D721Med (cell line): ENCODE measurements around the gene VPS51.

Experiments used
- DNase-seq: peaks from one replicate; pipeline ENCODE4 v3.0.0; 2011; ENCODE audit warnings: low spot score; ENCODE audit not compliant: insufficient read length
- FAIRE-seq: peaks from 2 replicates; lab custom pipeline; 2011; peaks lifted over from hg19 to GRCh38; lab: Jason Lieb, UNC
- CTCF ChIP-seq: IDR thresholded peaks from 2 replicates; pipeline ENCODE4 v1.5.1; 2012; ENCODE audit warnings: mild to moderate bottlenecking, control low read depth; ENCODE audit not compliant: insufficient read depth; ENCODE audit errors: missing control alignments

Gene VPS51

GRCh38 chr11:65120831-65121230 lies 24.8 kb downstream of the VPS51 start:
- no peak for TF ChIP-seq CTCF
- no peak for FAIRE-seq
- DNase-seq = no peak

- FAIRE-seq (no peak), DNase-seq (no peak)
- TF ChIP-seq CTCF = no peak
Observed at GRCh38 chr11:65121447-65121864, 25.4 kb downstream of the VPS51 start.

DNA sequence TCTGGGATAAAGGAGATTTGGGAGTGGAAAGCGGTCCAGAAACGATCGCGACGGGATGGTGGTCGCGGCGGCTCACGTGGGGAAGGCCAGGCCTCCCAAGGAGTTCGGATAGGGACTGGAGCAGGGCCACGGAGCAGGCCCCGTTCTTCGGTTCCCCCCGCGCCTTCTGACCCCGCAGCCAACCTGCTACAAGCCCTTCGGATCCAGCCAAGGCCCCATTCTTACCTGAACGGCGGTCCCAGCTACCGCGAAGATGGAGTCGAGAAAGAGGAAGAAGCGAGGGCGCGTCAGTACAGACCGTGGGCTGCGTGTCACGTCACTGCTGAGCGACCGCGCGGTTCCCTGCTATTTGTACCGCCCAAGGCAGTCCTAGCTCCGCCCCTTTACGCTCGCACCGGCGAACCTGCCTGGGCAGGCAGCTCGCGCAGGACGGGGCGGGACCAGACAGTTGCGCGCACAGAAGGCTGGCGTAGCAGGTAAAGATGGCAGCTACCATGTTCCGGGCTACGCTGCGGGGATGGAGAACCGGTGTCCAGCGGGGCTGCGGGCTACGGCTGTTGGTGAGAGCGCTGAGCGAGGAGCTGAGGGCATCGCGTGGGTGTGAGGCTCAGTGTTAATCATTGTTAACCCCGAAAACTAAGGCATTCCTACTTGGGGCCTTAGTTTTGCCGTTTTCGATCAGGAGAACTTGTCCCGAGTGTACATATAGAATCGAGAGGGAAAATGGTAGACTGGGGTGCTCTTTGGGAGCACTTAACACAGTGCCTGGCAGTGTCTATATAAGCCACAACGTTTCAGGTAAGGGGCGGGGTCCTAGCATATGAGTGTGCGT lies 26.1 kb downstream of the VPS51 start, which contains the start of the genes FAU and MRPL49:
Gene FAU, minus strand, starts transcription at position 270 of the 832 bp plus-strand sequence. CDS start 321 bp downstream, outside the sequence.
Gene MRPL49, plus strand, starts transcription at position 457 of the 832 bp plus-strand sequence. Its CDS starts 26 bp downstream, at position 483.
- FAIRE-seq (no peak), DNase-seq (peak; percentile 89)
- no peak for TF ChIP-seq CTCF

GRCh38 chr11:65124480-65125196 lies 28.6 kb downstream of the VPS51 start:
- FAIRE-seq (no peak), DNase-seq (no peak)
- no peak for TF ChIP-seq CTCF

- TF ChIP-seq CTCF = no peak
- DNase-seq (no peak), FAIRE-seq (no peak)
Observed at GRCh38 chr11:65125197-65126056, 29.4 kb downstream of the VPS51 start.

GRCh38 chr11:65126624-65127274 lies 30.7 kb downstream of the VPS51 start:
- no peak for FAIRE-seq
- no peak for TF ChIP-seq CTCF
- no peak for DNase-seq
